ENCODE measurements around the gene ATP6V1G2. TPM values are rescaled to one million over a fixed set of nuclear protein-coding genes. Genes with fewer than 3 reads are reported as not detected.

Gene ATP6V1G2
- total RNA-seq, 1 donor from 2014 or later = 95.6 TPM

- Mint-ChIP-seq H3K4me3 (ENCODE audit: unreplicated experiment) (no peak overlapping the region), H3K36me3 (ENCODE audit: unreplicated experiment) (peaks cover 9% of the 10 kb centered on the region), H3K27me3 (ENCODE audit: unreplicated experiment) (peaks cover 5% of the 10 kb centered on the region), H3K27ac (ENCODE audit: unreplicated experiment) (no peak overlapping the region), H3K9me3 (ENCODE audit: unreplicated experiment) (peaks cover 3% of the 10 kb centered on the region), H3K4me1 (ENCODE audit: low read depth, unreplicated experiment) (peaks cover 6% of the 10 kb centered on the region)
- DNase-seq = no peak
- TF ChIP-seq CTCF (IDR thresholded peaks at IDR 0.05; ENCODE audit: partially characterized antibody, unreplicated experiment) = no peak
Measured at GRCh38 chr6:31533455-31533841, 13.0 kb downstream of the ATP6V1G2 start.

DNA sequence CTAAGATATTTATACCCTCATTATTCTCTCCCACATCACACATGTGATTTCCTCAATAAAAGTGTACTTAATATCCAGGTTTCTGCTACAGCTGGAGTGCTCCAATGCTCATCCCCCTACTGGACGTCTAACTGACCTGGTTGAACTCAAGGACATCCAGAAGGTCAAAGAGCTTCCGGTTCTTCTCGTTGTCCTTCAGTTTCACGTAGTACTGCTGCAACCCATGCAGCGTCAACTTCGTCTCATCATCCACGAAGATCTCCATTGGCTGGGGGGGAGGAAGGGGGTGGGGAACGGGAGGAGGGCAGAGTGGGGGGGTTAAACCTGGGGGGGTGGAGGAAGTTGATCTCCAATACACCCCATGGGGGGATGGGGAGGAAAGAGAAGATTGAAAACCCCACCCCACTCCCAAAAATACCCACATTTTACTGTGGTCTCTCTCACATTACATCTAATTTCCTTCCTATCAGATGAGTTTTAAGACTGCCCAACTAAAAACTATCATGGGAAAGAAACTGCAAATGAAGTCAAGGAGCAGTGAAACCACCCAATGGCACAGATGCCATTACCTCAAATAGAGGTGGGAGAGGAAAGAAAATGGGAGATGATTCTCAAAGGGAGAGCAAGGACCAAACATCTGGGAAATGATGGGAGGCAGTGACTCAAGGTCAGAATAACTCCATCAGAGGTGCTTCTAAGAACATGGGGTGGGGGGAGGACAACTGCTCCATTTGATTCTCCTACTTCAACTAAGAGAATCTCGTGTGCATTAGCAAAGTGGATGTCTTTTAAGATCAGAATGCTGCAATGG is 13.6 kb downstream of the ATP6V1G2 start:
- Mint-ChIP-seq H3K27ac (ENCODE audit: unreplicated experiment) (no peak overlapping the region), H3K27me3 (ENCODE audit: unreplicated experiment) (peaks cover 8% of the 10 kb centered on the region), H3K36me3 (ENCODE audit: unreplicated experiment) (peaks cover 8% of the 10 kb centered on the region), H3K4me3 (ENCODE audit: unreplicated experiment) (no peak overlapping the region), H3K9me3 (ENCODE audit: unreplicated experiment) (peaks cover 3% of the 10 kb centered on the region), H3K4me1 (ENCODE audit: low read depth, unreplicated experiment) (peaks cover 3% of the 10 kb centered on the region)
- no peak for TF ChIP-seq CTCF (IDR thresholded peaks at IDR 0.05; ENCODE audit: partially characterized antibody, unreplicated experiment)
- DNase-seq = no peak

DNA sequence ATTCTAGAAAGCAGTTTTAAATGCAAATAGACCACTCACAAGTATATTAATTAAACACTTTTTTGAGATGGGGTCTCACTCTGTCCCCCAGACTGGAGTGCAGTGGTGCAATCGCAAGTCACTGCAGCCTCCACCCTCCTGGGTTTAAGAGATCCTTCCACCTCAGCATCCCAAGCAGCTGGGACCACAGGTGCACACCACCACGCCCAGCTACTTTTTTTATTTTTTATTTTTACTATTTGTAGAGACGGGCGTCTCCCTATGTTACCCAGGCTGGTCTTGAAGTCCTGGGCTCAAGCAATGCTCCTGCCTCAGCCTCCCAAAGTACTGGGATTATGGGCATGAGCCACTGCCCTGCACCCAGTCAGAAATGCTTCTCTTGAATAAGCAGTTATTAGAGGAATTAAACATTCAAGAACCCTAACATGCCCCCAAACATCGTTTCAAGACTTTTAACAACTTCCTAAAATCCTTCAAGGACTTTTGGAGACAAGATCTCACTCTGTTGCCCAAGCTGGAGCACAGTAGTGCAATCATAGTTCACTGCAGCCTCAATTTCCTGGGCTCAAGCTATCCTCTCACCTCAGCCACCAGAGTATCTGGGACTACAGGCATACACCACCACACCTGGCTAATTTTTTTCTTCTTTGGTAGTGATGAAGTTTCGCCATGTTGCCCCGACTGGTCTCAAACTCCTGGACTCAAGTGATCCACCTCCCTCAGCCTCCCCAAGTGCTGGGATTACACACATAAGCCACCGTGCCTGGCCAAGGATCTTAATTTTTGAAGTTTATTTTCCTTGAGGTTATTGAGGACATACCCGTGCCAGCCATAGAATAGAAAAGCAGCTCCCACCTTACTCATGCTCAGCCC is 14.4 kb downstream of the ATP6V1G2 start:
- Mint-ChIP-seq H3K27ac (ENCODE audit: unreplicated experiment) (no peak overlapping the region), H3K36me3 (ENCODE audit: unreplicated experiment) (peaks cover 8% of the 10 kb centered on the region)

DNA sequence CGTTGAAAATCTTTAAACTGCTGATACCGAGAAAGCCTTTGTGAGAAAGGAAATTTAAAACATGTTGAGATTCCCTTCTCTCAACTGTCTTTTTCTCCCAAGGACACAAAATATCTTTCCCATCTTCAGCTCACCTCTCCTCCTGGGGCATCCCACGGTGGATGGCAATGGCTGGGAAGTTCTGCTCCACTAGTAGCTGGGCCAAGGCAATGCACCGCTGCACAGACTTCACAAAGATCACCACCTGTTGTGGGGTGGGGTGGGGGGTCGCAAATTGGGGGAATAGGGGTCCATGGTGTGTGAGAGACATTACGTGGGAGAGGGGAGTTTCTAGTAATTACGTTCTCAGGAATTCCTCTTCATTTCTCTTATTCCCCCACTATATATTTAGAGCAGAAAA is 15.2 kb downstream of the ATP6V1G2 start:
- Mint-ChIP-seq H3K9me3 (ENCODE audit: unreplicated experiment) (peaks cover 3% of the 10 kb centered on the region), H3K4me1 (ENCODE audit: low read depth, unreplicated experiment) (peaks cover 3% of the 10 kb centered on the region), H3K36me3 (ENCODE audit: unreplicated experiment) (peaks cover 8% of the 10 kb centered on the region), H3K27me3 (ENCODE audit: unreplicated experiment) (peaks cover 8% of the 10 kb centered on the region), H3K27ac (ENCODE audit: unreplicated experiment) (no peak overlapping the region), H3K4me3 (ENCODE audit: unreplicated experiment) (no peak overlapping the region)
- no peak for DNase-seq
- no peak for TF ChIP-seq CTCF (IDR thresholded peaks at IDR 0.05; ENCODE audit: partially characterized antibody, unreplicated experiment)

More for the DNA sequence above, 14.4 kb downstream of the ATP6V1G2 start:
- peaks cover 8% of the 10 kb centered on the region for H3K27me3 Mint-ChIP-seq (ENCODE audit: unreplicated experiment)
- peaks cover 3% of the 10 kb centered on the region for H3K9me3 Mint-ChIP-seq (ENCODE audit: unreplicated experiment)
- no peak for DNase-seq
- TF ChIP-seq CTCF (IDR thresholded peaks at IDR 0.05; ENCODE audit: partially characterized antibody, unreplicated experiment) = no peak
- H3K4me3 Mint-ChIP-seq (ENCODE audit: unreplicated experiment) = no peak overlapping the region
- H3K4me1 Mint-ChIP-seq (ENCODE audit: low read depth, unreplicated experiment) = peaks cover 3% of the 10 kb centered on the region

All from glutamatergic neuron (in vitro differentiated cells).